Spleen (tissue), 11 donors: Measurements from ENCODE around the gene OR10C1. TPM values are rescaled to one million over a fixed set of nuclear protein-coding genes. Genes with fewer than 3 reads are reported as not detected.

Source experiments
- DNase-seq: peaks from one replicate; pipeline ENCODE4 v3.0.0-alpha.2; 2020
- H3K27ac ChIP-seq, 8 donors: fragments of 200-600 bp; sonication (generic) in 7 of 8; 1 replicate in 4 of 8; 2 replicates in 4 of 8; pipeline versions ENCODE4 v1.5.0 to v1.8.0; 2016 to 2021; ENCODE audit warnings: inconsistent platforms in 4 of 8, mild to moderate bottlenecking in 4 of 8, moderate library complexity in 1 of 8
- H3K27me3 ChIP-seq, 7 donors: fragments of 200-600 bp; sonication (generic) in 6 of 7; replicated peaks in 1 of 7; 1 replicate in 4 of 7; 2 replicates in 3 of 7; pipeline versions ENCODE4 v1.5.0 to v1.8.0; 2016 to 2021; ENCODE audit warnings: inconsistent platforms in 3 of 7, mild to moderate bottlenecking in 1 of 7
- H3K36me3 ChIP-seq, 6 donors: fragments of 200-600 bp; sonication (generic) in 5 of 6; 1 replicate in 4 of 6; 2 replicates in 2 of 6; pipeline versions ENCODE4 v1.5.0 to v1.8.0; 2016 to 2021; ENCODE audit warnings: inconsistent platforms in 2 of 6
- H3K4me1 ChIP-seq, 6 donors: fragments of 200-600 bp; sonication (generic) in 5 of 6; 1 replicate in 3 of 6; 2 replicates in 3 of 6; pipeline versions ENCODE4 v1.5.0 to v1.8.0; 2016 to 2021; ENCODE audit warnings: inconsistent platforms in 3 of 6
- H3K4me3 ChIP-seq, 8 donors: fragments of 200-600 bp; sonication (generic) in 7 of 8; 1 replicate in 4 of 8; 2 replicates in 4 of 8; pipeline versions ENCODE4 v1.5.0 to v1.8.0; 2016 to 2021; ENCODE audit warnings: inconsistent platforms in 4 of 8, mild to moderate bottlenecking in 4 of 8, moderate library complexity in 2 of 8
- H3K9me3 ChIP-seq, 8 donors: fragments of 200-600 bp; sonication (generic) in 7 of 8; 1 replicate in 4 of 8; 2 replicates in 4 of 8; pipeline versions ENCODE4 v1.5.0 to v1.8.0; 2016 to 2021; ENCODE audit warnings: inconsistent platforms in 4 of 8
- CTCF ChIP-seq, 11 experiments: fragments of 200-600 bp in 7 of 11; fragments of 450-650 bp in 4 of 11; sonication (generic) in 4 of 11; IDR thresholded peaks in 8 of 11; conservative IDR thresholded peaks in 3 of 11; 1 replicate in 7 of 11; 2 replicates in 4 of 11; pipeline versions ENCODE4 v1.4.0 to v1.8.0; 2016 to 2021; ENCODE audit warnings: antibody characterized with exemption in 11 of 11, inconsistent platforms in 4 of 11, mild to moderate bottlenecking in 1 of 11
- POLR2A ChIP-seq, 3 donors: fragments of 450-650 bp; IDR thresholded peaks; one replicate each; pipeline ENCODE4 v1.5.1; 2017; ENCODE audit warnings: antibody characterized with exemption in 3 of 3, mild to moderate bottlenecking in 1 of 3
- POLR2AphosphoS5 ChIP-seq, 3 donors: sonication (generic); formaldehyde crosslinking; IDR thresholded peaks; one replicate each; pipeline ENCODE4 v1.5.1; 2017; ENCODE audit warnings: antibody characterized with exemption in 3 of 3
- WGBS, 5 donors: extraction: QIAGEN DNeasy Blood & Tissue Kit in 3 of 5; methylation state at CpG; one replicate each; pipeline versions ENCODE4 v1.1.5 to v1.1.7; 2013 to 2018; 5-methylcytosine and 5-hydroxymethylcytosine counted together
- intact Hi-C: fragments of 100-400 bp; cut with DNase I; formaldehyde crosslinking; loops from one replicate; pipeline ENCODE4 v1.15.0; 2023; ENCODE audit warnings: low total_unique reads
- polyA plus RNA-seq, 3 donors: library from polyadenylated mRNA; stranded (reverse); fragments of 200-250 nt; gene quantifications; one replicate each; pipeline ENCODE4 v1.2.1, GENCODE V29; 2013
- total RNA-seq, 7 donors: library from RNA; depleted of rRNA in 3 of 7; stranded (reverse); fragments of >200 nt in 3 of 7; fragmentation: NEBNext Ultra II Directional in 4 of 7; extraction: Animal tissue kit (Norgen Biotek cat#: 25700) in 4 of 7; gene quantifications; one replicate each; pipeline versions ENCODE4 v1.1.0 to v1.2.1, GENCODE V29; 2016 to 2021
- donor health status: healthy with polysubstance abuse.
- donor health status: DM: no; HTN: no; CAD: no; lungs with moderate emphysema.
- donor health status: DM: no; HTN: no; CAD: no.
- donor health status: Bipolar disorder and iron deficiency.
- donor health status: healthy.
- donor health status: DM: no; HTN: no; CAD: no.
- donor health status: DM: yes; HTN: yes; CAD: no.

OR10C1 gene
- total and polyA plus RNA-seq, 10 donors, result not detected

GRCh38 chr6:29447670-29448069 is 8.6 kb downstream of the OR10C1 start:
- TF ChIP-seq POLR2AphosphoS5 (IDR thresholded peaks at IDR 0.05) (no peak), CTCF (IDR thresholded peaks at IDR 0.05 in 8 of 11, conservative IDR thresholded peaks at IDR 0.05 in 3 of 11) (no peak), POLR2A (IDR thresholded peaks at IDR 0.05) (no peak)
- Histone ChIP-seq H3K27me3 (peaks cover 0 to 55% (median 4%) of the 10 kb centered on the region in 7 donors), H3K27ac (no peak overlapping the region), H3K36me3 (no peaks in the 10 kb centered on the region), H3K4me1 (no peaks in the 10 kb centered on the region), H3K4me3 (no peak overlapping the region), H3K9me3 (peaks cover 0 to 13% (median 0%) of the 10 kb centered on the region in 8 donors)
- DNase-seq, result no peak
- 75 to 88% (median 80%) methylated on average over 1 of the region's 1 CpG for WGBS, 5 donors
- intact Hi-C loops, result no loop called here

- no peaks in the 10 kb centered on the region for H3K4me1 ChIP-seq
- H3K27ac ChIP-seq, result no peak overlapping the region
- H3K36me3 ChIP-seq, result no peaks in the 10 kb centered on the region
- no peak for DNase-seq
- WGBS, 5 donors, result 69 to 82% (median 74%) methylated on average over 3 of the region's 3 CpGs
- intact Hi-C loops, result no loop called here
- peaks cover 0 to 35% (median 0%) of the 10 kb centered on the region in 7 donors for H3K27me3 ChIP-seq
- peaks cover 0 to 7% (median 0%) of the 10 kb centered on the region in 8 donors for H3K9me3 ChIP-seq
- TF ChIP-seq POLR2AphosphoS5 (IDR thresholded peaks at IDR 0.05) (no peak), CTCF (IDR thresholded peaks at IDR 0.05 in 8 of 11, conservative IDR thresholded peaks at IDR 0.05 in 3 of 11) (no peak), POLR2A (IDR thresholded peaks at IDR 0.05) (no peak)
- no peak overlapping the region for H3K4me3 ChIP-seq
Observed at GRCh38 chr6:29451471-29452193, 12.5 kb downstream of the OR10C1 start.

GRCh38 chr6:29456971-29457370 is 17.9 kb downstream of the OR10C1 start, which contains the start of the genes OR11A1 and OR2H1:
TSS of gene OR11A1 (minus strand) at chr6:29457071. CDS start at chr6:29427641, 29,430 bp downstream.
TSS of gene OR2H1 (plus strand) at chr6:29457155. CDS start at chr6:29461770, 4,615 bp downstream.
- Histone ChIP-seq H3K27me3 (peaks cover 0 to 10% (median 0%) of the 10 kb centered on the region in 7 donors), H3K27ac (no peak within 1 kb of the TSS), H3K36me3 (no peaks in the 10 kb centered on the region), H3K9me3 (peaks cover 0 to 1% (median 0%) of the 10 kb centered on the region in 8 donors), H3K4me3 (no peak within 1 kb of the TSS), H3K4me1 (no peaks in the 10 kb centered on the region)
- DNase-seq, result no peak
- TF ChIP-seq POLR2A (IDR thresholded peaks at IDR 0.05) (no peak), POLR2AphosphoS5 (IDR thresholded peaks at IDR 0.05) (no peak), CTCF (IDR thresholded peaks at IDR 0.05 in 8 of 11, conservative IDR thresholded peaks at IDR 0.05 in 3 of 11) (no peak)
- 56 to 81% (median 68%) methylated on average over 2 of the region's 2 CpGs for WGBS, 5 donors
- intact Hi-C loops, result no loop called here

DNA sequence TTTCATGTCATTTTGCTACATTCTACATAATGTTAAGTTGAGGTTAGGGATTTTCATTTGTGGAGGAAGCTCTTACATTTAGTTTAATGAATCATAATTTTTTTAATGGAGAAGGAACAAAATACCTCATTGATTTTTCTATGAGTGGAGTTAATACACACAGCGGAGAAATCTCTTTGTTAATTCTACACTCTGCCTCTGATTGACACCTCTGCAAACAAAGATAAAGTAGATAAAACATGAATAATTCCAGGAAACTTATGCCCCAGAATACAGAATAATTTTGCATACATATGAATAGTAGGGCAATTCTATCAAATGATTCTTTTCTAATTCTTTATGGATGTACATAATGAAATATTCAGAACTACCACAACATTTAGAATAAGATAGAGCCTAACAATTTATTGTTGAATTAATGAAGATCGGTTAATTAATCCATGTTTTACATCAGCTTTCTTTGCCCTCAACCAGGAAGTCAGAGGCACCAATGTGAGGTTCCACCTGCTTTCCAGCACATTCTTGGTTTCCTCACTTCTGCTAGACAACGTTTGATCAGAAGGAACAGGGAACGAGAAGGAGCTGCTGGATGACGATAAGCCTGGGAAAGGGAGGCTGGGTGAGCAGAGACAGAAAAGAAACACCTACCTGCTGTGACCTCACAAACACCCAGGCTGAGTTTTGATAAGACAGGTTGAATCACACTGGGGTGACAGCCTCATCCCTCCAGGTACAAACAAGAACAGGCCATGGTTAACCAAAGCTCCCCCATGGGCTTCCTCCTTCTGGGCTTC is 22.1 kb downstream of the OR10C1 start:
- Histone ChIP-seq H3K4me3 (no peak overlapping the region), H3K36me3 (no peaks in the 10 kb centered on the region), H3K9me3 (no peaks in the 10 kb centered on the region), H3K27me3 (peaks cover 0 to 15% (median 0%) of the 10 kb centered on the region in 7 donors), H3K27ac (no peak overlapping the region), H3K4me1 (no peaks in the 10 kb centered on the region)
- intact Hi-C loops, result no loop called here
- no peak for DNase-seq
- WGBS, 5 donors, result 75 to 87% (median 86%) methylated on average over 5 of the region's 5 CpGs
- TF ChIP-seq POLR2AphosphoS5 (IDR thresholded peaks at IDR 0.05), result no peak
- no peak for TF ChIP-seq CTCF (IDR thresholded peaks at IDR 0.05 in 8 of 11, conservative IDR thresholded peaks at IDR 0.05 in 3 of 11)
- no peak for TF ChIP-seq POLR2A (IDR thresholded peaks at IDR 0.05)
